Liver (tissue), 3 donors: ENCODE results near the gene PTPRS.

Source experiments
- CTCF ChIP-seq: fragments of 150-350 bp; IDR thresholded peaks from 2 replicates; pipeline ENCODE4 v1.5.1; 2017; ENCODE audit warnings: improper control_type of control experiment, low read depth, low read length; ENCODE audit not compliant: missing input control
- EGR1 ChIP-seq, 2 donors: IDR thresholded peaks; 2 replicates each; pipeline ENCODE4 v1.6.1; 2016 to 2018; ENCODE audit warnings: antibody characterized with exemption in 2 of 2, low read depth in 2 of 2
- GABPA ChIP-seq, 2 donors: IDR thresholded peaks in 1 of 2; conservative IDR thresholded peaks in 1 of 2; 2 replicates each; pipeline ENCODE4 v1.6.1; 2016; ENCODE audit warnings: antibody characterized with exemption in 2 of 2, mild to moderate bottlenecking in 1 of 2, moderate library complexity in 1 of 2
- MAX ChIP-seq: IDR thresholded peaks from 2 replicates; pipeline ENCODE4 v1.6.1; 2016; ENCODE audit warnings: antibody characterized with exemption
- RAD21 ChIP-seq, 2 donors: IDR thresholded peaks; 2 replicates each; pipeline ENCODE4 v1.6.1; 2016; ENCODE audit warnings: antibody characterized with exemption in 2 of 2, mild to moderate bottlenecking in 2 of 2
- REST ChIP-seq: IDR thresholded peaks from 2 replicates; pipeline ENCODE4 v1.6.1; 2016; ENCODE audit warnings: antibody characterized with exemption, mild to moderate bottlenecking
- TAF1 ChIP-seq: conservative IDR thresholded peaks from 2 replicates; pipeline ENCODE4 v1.6.1; 2016; ENCODE audit warnings: antibody characterized with exemption, mild to moderate bottlenecking
- YY1 ChIP-seq: IDR thresholded peaks from 2 replicates; pipeline ENCODE4 v1.6.1; 2016; ENCODE audit warnings: antibody characterized with exemption, mild to moderate bottlenecking
- ZBTB33 ChIP-seq: IDR thresholded peaks from 2 replicates; pipeline ENCODE4 v1.6.1; 2016; ENCODE audit warnings: antibody characterized with exemption
- donor health status: healthy.
- donor health status: healthy.

- no peak for TF ChIP-seq CTCF
- TF ChIP-seq ZBTB33: no peak
- TF ChIP-seq GABPA (IDR thresholded peaks at IDR 0.05 in 1 of 2, conservative IDR thresholded peaks at IDR 0.05 in 1 of 2): no peak
- no peak for TF ChIP-seq MAX
- no peak for TF ChIP-seq TAF1
- no peak for TF ChIP-seq YY1
- TF ChIP-seq EGR1 (IDR thresholded peaks at IDR 0.05; ENCODE audit: low read depth in 2 of 2): no peak
- no peak for TF ChIP-seq RAD21 (IDR thresholded peaks at IDR 0.05)
- no peak for TF ChIP-seq REST
These were observed 28.6 kb downstream of the PTPRS start for GRCh38 chr19:5312058-5312457.
